Psoas muscle (tissue), 8 donors: ENCODE data around the gene PTPRCAP. TPM values are rescaled to one million over a fixed set of nuclear protein-coding genes. Genes with fewer than 3 reads are reported as not detected.
"Not testable (repeated sequence)": the region's sequence is repeated elsewhere in the genome, so short reads cannot be mapped to it uniquely, and the experiment has no call there.

Experiments
- ATAC-seq, 4 donors: fragments of 200-7000 bp; cut with Tn5 transposase; one replicate each; pipeline ENCODE4 v1.9.1; 2020; ENCODE audit warnings: moderate library complexity in 3 of 4, mild to moderate bottlenecking in 2 of 4
- DNase-seq, 2 donors: peaks; one replicate each; pipeline ENCODE4 v3.0.0-alpha.2; 2020
- H3K27ac ChIP-seq: fragments of 200-600 bp; one replicate; pipeline ENCODE4 v1.8.0; 2022
- H3K27me3 ChIP-seq, 3 donors: fragments of 200-600 bp in 1 of 3; one replicate each; pipeline versions ENCODE4 v1.6.1 to v1.8.0; 2013 to 2022; ENCODE audit warnings: low read length in 2 of 3, mild to moderate bottlenecking in 2 of 3, moderate library complexity in 1 of 3; ENCODE audit not compliant: insufficient read depth in 3 of 3
- H3K36me3 ChIP-seq, 2 donors: fragments of 200-600 bp in 1 of 2; one replicate each; pipeline versions ENCODE4 v1.6.1 to v1.8.0; 2013 to 2022; ENCODE audit warnings: low read depth in 1 of 2, mild to moderate bottlenecking in 1 of 2, moderate library complexity in 1 of 2; ENCODE audit not compliant: insufficient read depth in 1 of 2
- H3K4me1 ChIP-seq: fragments of 200-600 bp; one replicate; pipeline ENCODE4 v1.8.0; 2022
- H3K4me3 ChIP-seq: fragments of 200-600 bp; one replicate; pipeline ENCODE4 v1.8.0; 2022; ENCODE audit warnings: mild to moderate bottlenecking
- H3K9me3 ChIP-seq: fragments of 200-600 bp; one replicate; pipeline ENCODE4 v1.8.0; 2022
- WGBS, 3 donors: extraction: QIAGEN DNeasy Blood & Tissue Kit; methylation state at CpG; one replicate each; pipeline versions ENCODE4 v1.1.6 to v1.1.7; 2013; 5-methylcytosine and 5-hydroxymethylcytosine counted together
- intact Hi-C, 2 donors: fragments of 100-400 bp; cut with DNase I; formaldehyde crosslinking; loops; one replicate each; pipeline versions ENCODE4 v1.11.0 to v1.14.2; 2022
- polyA plus RNA-seq, 3 donors: library from polyadenylated mRNA; stranded (reverse); fragments of 200-250 nt; gene quantifications; one replicate each; pipeline ENCODE4 v1.2.3, GENCODE V29; 2013
- total RNA-seq, 4 donors: library from RNA; stranded (reverse); fragmentation: NEBNext Ultra II Directional in 2 of 4; extraction: Animal tissue kit (Norgen Biotek cat#: 25700) in 2 of 4; gene quantifications; one replicate each; pipeline versions ENCODE4 v1.2.1 to v1.2.4, GENCODE V29; 2021 to 2023
- TF ChIP-seq, protein P1 (sequence below): fragments of 200-600 bp; IDR thresholded peaks from one replicate; pipeline ENCODE4 v1.8.0; 2022; ENCODE audit warnings: antibody characterized with exemption
- donor health status: healthy with polysubstance abuse.
- donor health status: DM: no; HTN: no; CAD: no; lungs with moderate emphysema.
- donor health status: Bipolar disorder and iron deficiency.
- donor health status: healthy.
- donor health status: DM: yes; HTN: yes; CAD: no.
- donor health status: DM: no; HTN: no; CAD: no.
- donor health status: DM: no; HTN: no; CAD: no.
- donor health status: DM: yes; HTN: yes; CAD: no.

Gene PTPRCAP
- total and polyA plus RNA-seq, 7 donors: 0.25 to 1.4 (median 1.0) TPM

DNA sequence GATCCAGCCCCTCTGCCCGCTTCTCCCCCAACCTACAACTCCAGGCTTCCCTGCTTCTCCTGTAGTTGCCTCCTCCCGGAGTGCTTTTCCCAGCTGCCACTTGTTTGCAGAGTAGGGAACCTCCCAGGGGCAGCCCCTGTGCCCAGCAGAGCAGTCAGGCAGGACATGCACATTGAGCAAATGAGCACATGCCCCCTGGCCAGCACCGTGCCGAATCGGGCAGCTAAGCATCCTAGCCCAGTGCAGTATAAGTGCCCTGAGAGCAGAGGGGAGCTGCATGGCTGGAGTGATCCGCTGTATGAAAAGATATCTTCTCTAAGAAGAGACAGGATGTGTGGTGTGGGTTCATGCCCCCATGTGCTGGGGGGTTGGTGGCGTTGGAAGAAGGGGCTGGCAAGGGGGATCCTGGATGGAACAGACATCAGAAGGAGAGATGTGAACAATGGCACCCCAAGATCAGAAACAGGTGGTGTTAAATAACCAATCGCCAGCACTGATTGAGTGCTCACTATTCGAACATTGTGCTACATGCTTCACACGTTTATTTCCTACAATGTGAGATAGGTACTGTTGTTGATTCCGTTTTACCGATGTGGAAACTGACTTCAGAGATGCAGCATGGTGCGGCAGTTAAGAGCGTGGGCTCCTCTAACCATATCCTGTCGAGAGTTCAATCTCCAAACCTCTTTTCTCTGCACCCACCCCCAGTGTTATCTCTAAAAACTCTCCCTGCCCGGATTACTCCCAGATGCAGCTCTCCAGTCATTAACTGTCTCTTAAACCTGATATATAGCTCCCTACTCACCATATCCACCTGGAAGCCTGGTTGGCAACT is 46.6 kb upstream of the PTPRCAP start:
- TF ChIP-seq, protein P1, sequence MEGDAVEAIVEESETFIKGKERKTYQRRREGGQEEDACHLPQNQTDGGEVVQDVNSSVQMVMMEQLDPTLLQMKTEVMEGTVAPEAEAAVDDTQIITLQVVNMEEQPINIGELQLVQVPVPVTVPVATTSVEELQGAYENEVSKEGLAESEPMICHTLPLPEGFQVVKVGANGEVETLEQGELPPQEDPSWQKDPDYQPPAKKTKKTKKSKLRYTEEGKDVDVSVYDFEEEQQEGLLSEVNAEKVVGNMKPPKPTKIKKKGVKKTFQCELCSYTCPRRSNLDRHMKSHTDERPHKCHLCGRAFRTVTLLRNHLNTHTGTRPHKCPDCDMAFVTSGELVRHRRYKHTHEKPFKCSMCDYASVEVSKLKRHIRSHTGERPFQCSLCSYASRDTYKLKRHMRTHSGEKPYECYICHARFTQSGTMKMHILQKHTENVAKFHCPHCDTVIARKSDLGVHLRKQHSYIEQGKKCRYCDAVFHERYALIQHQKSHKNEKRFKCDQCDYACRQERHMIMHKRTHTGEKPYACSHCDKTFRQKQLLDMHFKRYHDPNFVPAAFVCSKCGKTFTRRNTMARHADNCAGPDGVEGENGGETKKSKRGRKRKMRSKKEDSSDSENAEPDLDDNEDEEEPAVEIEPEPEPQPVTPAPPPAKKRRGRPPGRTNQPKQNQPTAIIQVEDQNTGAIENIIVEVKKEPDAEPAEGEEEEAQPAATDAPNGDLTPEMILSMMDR: no peak
- H3K9me3 ChIP-seq: no peaks in the 10 kb centered on the region
- 76 to 85% (median 81%) methylated on average over 16 of the region's 16 CpGs for WGBS, 3 donors
- intact Hi-C loops: no loop called here
- H3K27ac ChIP-seq: peak overlapping the region; percentile 5
- DNase-seq: no peak
- peaks cover 11% of the 10 kb centered on the region for H3K4me1 ChIP-seq
- H3K4me3 ChIP-seq: peak overlapping the region; percentile 75
- peaks cover 0 to 23% of the 10 kb centered on the region in 2 donors for H3K36me3 ChIP-seq
- ATAC-seq: no peak
- H3K27me3 ChIP-seq: no peaks in the 10 kb centered on the region

DNA sequence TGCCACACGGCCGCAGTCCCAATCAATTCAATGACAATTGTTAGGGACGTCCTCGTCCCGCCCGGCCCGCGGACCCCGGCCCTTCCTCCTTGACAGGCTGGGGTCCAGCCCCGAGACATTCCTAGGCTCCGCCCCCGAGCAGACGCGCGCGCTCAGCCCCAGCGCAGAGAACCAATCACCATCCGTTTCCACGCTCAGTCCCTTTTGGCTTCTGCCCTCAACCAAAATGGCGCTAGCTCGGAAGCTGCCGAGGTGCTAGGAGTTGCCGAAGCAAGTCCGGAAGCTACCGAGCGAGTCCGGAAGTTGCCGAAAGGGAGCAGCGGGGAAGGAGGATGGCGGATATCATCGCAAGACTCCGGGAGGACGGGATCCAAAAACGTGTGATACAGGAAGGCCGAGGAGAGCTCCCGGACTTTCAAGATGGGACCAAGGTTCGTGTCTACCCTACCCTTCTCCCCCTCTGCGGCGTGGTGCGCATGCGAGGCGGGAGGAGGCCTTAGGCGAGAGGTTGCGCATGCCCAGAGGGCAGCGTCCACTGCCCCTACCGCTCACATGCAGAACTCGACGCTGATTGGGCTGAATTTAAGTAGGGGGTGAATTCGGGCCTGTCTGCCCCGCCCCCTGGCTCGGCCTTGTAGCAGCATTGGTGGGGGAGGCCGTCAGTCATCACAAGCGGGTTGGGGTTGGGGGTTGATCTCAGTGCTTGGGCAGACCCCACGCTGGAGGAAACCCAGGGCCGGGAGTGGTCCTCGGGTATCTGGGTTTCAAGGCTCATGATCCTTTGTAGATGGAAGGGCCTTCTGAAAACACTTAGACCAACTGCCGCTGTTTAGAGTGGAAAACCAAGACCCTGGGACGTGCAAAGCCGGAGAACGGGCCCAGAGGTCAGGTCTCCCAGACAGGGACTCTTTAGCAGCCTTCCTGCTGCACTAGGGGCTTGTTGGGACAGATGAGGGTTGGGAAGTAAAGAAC is 45.6 kb upstream of the PTPRCAP start, which contains the start of gene AIP:
Gene AIP, plus strand, starts transcription at position 200 of the 972 bp plus-strand sequence. Its CDS starts 133 bp downstream, at position 333.
- no peaks in the 10 kb centered on the region for H3K27me3 ChIP-seq
- TF ChIP-seq, protein P1: peak; percentile 9
- peak; percentile 98 to 99 (median 98) for ATAC-seq
- H3K4me1 ChIP-seq: peaks cover 11% of the 10 kb centered on the region
- H3K9me3 ChIP-seq: no peaks in the 10 kb centered on the region
- peak within 1 kb of the TSS; percentile 75 for H3K4me3 ChIP-seq
- intact Hi-C loops: no loop called here
- DNase-seq: peak; percentile 97 to 99
- 9 to 10% (median 9%) methylated on average over 58 to 60 of the region's 60 CpGs for WGBS, 3 donors
- H3K27ac ChIP-seq: peak within 1 kb of the TSS; percentile 83
- H3K36me3 ChIP-seq: peaks cover 0 to 20% of the 10 kb centered on the region in 2 donors

DNA sequence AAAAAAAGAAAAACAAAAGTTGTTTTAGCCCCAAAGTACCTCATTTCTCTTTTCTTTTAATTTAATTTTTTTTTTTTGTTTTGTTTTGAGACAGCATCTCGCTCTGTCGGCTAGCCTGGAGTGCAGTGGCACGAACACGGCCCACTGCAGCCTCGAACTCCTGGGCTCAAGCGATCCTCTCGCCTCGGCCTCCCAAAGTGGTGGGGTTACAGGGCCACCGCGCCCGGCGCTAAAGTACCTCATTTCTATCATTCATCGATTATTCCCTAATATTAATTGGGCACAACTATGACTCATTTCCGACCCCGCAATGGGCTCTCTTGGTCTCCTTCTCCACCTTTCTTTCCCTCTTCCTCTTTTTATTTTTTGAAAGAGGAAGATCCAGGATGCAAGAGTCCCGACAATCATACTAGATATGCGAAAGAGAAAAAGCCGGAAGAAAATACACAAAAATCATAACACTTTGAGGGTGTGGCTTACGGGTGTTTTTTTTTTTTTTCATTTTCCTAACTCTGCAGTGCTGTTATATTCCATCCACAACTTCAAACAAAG is 44.9 kb upstream of the PTPRCAP start:
- no peak for DNase-seq
- TF ChIP-seq, protein P1: no peak
- H3K9me3 ChIP-seq: no peaks in the 10 kb centered on the region
- peaks cover 0 to 12% of the 10 kb centered on the region in 2 donors for H3K36me3 ChIP-seq
- H3K4me1 ChIP-seq: peaks cover 11% of the 10 kb centered on the region
- intact Hi-C loops: no loop called here
- peak overlapping the region; percentile 75 for H3K4me3 ChIP-seq
- no peaks in the 10 kb centered on the region for H3K27me3 ChIP-seq
- 41 to 48% (median 47%) methylated on average over 19 of the region's 19 CpGs for WGBS, 3 donors
- H3K27ac ChIP-seq: peak overlapping the region; percentile 83
- ATAC-seq: peak in 1 of 4 donors; percentile 18

DNA sequence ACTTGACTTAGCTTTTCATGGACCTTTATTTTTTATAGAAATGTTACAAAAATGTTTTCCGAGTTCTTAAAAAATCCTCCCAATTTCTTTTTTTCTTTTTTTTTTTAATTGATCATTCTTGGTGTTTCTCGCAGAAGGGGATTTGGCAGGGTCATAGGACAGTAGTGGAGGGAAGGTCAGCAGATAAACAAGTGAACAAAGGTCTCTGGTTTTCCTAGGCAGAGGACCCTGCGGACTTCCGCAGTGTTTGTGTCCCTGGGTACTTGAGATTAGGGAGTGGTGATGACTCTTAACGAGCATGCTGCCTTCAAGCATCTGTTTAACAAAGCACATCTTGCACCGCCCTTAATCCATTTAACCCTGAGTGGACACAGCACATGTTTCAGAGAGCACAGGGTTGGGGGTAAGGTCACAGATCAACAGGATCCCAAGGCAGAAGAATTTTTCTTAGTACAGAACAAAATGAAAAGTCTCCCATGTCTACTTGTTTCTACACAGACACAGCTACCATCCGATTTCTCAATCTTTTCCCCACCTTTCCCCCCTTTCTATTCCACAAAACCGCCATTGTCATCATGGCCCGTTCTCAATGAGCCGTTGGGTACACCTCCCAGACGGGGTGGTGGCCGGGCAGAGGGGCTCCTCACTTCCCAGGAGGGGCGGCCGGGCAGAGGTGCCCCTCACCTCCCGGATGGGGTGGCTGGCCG is 40.0 kb upstream of the PTPRCAP start:
- H3K4me3 ChIP-seq, intact Hi-C loops, ATAC-seq, H3K27me3 ChIP-seq, H3K27ac ChIP-seq, H3K4me1 ChIP-seq, H3K36me3 ChIP-seq, H3K9me3 ChIP-seq, DNase-seq: not testable (repeated sequence)
- WGBS, 3 donors: 77 to 84% (median 81%) methylated on average over 12 to 14 of the region's 16 CpGs

DNA sequence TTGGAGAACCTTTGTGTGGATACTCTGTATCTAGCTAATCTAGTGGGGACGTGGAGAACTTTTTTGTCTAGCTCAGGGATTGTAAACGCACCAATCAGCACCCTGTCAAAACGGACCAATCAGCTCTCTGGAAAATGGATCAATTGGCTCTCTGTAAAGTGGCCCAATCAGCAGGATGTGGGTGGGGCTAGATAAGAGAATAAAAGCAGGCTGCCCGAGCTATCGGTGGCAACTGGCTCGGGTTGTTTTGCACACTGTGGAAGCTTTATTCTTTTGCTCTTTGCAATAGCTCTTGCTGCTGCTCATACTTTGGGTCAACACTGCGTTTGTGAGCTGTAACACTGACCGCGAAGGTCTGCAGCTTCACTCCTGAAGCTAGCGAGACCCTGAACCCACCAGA is 39.2 kb upstream of the PTPRCAP start:
- H3K27ac ChIP-seq, H3K4me1 ChIP-seq, H3K9me3 ChIP-seq, H3K27me3 ChIP-seq, H3K4me3 ChIP-seq, ATAC-seq, DNase-seq, H3K36me3 ChIP-seq, intact Hi-C loops: not testable (repeated sequence)
- WGBS, 3 donors: 73 to 78% (median 77%) methylated on average over 10 of the region's 10 CpGs
